HT-29 (cell line): Measurements from ENCODE around the gene CCDC141. TPM values are rescaled to one million over a fixed set of nuclear protein-coding genes. Genes with fewer than 3 reads are reported as not detected.

Experiments used
- DNase-seq: peaks from one replicate; pipeline ENCODE4 v3.0.0-alpha.2; 2015; ENCODE audit warnings: low spot score
- total RNA-seq: library from RNA; depleted of rRNA; stranded (reverse); fragments of >200 nt; shearing (Covaris generic); gene quantifications from 2 replicates; pipeline ENCODE4 v1.2.3, GENCODE V29; 2014

The CCDC141 gene
- total RNA-seq, 1 experiment from 2014 or later = not detected

DNA sequence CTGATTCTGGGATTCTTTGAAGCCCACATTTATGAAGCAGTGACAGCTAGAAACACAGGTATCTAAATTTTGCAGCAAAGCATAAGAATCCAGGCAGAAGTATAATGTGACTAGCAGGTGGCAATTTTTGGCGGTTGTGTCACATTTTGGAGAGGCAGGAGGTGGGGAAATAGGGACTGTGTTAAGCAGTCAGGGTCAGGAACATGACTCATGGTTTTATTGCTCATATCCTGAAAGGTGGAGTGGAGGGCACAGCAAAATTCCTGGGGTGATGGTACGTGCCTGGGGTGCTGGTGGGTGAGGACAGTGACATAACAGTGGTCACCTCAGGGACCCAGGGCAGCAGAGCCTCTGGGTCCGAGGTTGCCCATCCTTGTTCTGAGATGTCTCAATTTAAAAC, 179.2 kb downstream of the CCDC141 start:
- peak; percentile 9 for DNase-seq

DNA sequence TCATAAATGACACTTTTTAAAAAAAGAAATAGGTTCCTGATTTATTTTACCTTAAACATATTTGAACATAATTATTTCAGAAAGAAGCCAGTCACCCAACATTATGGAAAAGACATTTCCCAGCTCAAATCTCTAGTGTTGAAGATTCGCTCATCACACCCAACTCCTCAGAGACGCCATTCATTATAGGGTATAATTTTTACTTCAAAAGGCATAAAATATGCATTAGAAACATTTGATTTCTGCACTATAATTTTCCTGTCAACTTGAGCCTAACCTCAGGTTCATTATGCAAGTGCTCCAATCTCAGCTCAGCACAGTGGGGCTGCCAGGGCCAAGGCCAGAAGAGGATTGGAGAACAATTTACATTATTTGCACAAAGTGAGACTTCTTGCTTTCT, 183.9 kb downstream of the CCDC141 start:
- no peak for DNase-seq

- DNase-seq = no peak
Observed at GRCh38 chr2:178865146-178865936, 184.6 kb downstream of the CCDC141 start.

DNA sequence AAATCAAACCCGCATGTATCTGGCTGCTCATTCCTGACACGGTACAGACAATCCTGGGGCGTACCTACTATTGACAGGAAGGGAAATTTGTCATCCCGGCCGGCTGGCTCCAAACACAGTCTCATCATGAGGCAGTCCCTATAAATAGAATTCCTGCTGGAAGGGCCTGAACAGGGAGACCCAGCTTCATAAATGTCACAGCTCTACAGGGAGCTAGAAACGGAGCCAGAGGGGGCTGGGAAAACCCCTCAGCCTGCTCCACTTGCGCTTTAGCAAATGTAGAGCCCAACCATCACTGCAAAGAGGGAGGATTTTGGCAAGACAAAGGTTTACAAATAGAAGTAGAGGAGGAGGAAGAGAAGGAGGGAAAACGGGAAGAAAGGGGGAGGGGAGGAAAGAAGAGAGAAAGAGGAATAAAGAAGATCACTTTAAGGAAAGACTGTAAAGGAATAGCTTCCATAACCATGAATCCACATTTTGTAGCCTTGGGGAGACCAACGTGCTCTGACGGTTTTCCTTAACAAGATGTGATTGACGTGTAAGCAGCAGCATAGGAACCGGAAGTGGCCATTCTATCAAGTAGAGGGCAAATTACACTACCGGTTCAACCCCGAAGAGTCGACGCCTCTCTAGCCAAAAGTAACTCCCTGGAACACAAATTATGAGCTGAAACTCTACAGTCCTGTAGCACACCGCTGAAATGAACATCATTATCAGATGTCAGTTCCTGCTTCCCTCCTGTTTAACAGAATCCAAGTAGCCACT, 185.9 kb downstream of the CCDC141 start:
- no peak for DNase-seq

DNA sequence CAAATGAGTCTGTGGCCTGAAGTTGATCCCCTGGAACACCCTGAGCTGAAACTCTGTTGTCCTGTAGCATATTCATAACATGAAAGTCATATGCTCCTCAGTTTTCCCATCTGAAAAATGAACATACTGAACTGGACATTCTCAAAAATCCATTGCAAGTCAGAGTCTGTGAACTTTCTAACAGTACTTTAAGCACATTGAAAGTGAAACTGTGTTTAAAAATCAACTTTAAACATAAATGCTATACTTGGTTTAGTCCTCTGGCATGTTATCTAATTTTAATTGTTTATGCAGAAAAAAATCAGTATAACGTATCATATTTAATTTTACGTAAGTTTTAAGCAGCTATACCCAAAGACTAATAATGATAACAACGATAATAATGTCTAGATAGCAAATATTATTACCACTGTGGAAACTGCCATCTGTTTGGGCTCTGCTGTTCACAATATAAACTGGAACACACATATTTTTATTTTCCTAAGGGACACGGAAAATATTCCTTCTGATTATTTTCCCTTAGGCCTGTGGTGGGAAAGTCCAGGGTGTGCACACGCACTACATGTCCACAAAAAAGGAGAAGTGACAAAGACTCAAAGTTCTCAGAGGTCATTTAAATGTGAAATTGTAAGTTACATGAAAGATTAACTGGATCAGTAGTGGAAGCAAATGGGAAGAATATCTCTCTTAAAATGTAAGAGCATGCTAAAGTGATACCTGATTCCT, 186.6 kb downstream of the CCDC141 start:
- no peak for DNase-seq

DNA sequence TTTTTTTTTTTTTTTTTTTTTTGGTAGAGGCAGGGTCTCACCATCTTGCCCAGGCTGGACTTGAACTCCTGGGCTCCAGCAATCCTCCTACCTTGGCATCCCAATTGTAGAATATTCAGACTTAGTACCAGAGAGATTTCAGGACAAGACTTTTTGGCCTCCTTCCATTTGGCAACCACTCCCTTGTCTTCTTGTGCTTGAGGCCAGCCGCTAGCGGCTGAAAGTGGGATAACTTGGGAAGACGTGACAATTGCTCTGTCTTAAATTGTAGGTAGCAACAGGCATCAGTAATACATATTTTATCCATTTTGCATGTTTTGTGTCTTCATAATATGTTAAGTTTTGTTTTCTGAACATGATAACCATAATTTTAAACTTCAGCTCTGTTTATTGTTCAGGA, 189.4 kb downstream of the CCDC141 start:
- DNase-seq = no peak

DNA sequence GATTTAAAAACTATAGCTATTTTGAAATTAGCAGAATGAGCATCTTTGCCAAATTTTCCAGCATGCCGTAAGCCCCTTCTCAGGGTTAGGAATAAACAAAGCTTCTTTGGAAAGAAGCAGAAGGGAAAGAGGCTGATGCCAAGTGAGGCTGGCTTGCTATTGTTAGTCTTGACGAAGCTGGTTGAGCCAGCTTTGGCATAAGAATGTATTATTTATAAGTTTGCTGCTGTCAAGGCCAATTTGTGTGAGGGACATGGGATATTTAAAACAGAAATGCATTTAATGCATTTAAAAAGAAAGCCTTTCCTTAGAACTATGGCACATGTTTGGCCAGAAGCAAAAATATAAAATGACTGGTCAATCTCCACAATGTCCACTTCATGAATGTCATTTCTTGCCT, 190.2 kb downstream of the CCDC141 start:
- no peak for DNase-seq

- DNase-seq = no peak
Observed at GRCh38 chr2:178858896-178859625, 190.9 kb downstream of the CCDC141 start.

GRCh38 chr2:178855151-178855550, 194.8 kb downstream of the CCDC141 start:
- DNase-seq = no peak

GRCh38 chr2:178848335-178848734, 201.6 kb downstream of the CCDC141 start:
- no peak for DNase-seq

DNA sequence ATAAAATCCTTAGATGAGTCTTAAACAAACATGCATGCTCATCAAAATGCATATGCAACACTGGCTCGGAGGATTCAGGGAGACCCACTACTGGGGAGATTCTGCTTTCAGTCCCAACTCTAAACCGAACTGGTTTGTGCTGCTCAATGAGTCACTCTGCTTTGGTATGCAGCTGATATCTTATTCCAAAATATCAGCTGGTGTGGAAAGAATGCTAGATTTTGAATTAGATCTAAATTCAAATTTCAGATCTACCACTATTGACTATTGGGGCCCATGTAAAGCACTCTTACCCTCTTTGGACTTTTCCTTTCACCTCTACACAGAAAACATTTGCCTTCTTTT, 203.5 kb downstream of the CCDC141 start:
- DNase-seq = no peak

DNA sequence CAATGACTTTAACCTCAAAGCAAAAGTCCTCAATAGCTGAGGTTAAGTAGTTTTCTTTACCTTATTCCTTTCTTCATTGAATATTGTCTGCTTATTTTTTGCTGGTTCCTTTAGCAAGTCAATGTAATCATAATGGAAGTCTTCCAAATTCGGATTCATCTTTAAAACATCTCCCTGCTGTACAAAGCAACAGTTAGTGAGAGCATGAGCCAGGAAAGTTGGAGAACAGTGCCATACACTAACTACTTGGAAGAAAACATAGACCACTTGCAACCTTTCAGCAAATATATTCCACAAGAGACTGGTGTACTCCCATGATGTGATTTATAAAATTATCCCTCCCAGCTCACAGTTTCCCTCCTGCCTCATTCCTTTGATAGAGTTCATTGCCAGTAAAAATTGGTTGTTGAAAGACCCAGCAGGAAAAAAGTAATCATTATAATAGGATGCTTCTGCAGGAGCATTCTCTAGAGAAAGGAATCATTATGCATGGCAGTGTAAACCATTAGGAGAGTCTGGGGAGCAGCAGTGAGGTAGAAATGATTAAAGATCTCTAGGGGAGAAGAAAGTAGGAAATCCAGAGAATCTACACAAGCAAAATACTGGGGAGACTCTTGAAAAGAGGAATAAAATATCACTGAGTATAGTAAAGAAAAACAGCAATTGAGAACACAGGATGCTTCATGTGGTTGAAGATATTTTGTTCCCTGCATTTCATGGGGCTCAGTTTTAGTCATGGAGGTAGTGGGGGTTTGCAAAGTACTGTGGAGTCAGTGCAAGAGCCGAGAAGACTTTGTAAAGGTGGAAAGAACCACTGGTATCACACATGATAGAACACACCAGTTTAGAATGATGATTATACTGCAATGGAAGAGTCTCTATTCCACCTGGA, 204.1 kb downstream of the CCDC141 start:
- DNase-seq = no peak

- no peak for DNase-seq
Observed at GRCh38 chr2:178844701-178845100, 205.2 kb downstream of the CCDC141 start.

- DNase-seq = no peak
Observed at GRCh38 chr2:178844269-178844668, 205.7 kb downstream of the CCDC141 start.

DNA sequence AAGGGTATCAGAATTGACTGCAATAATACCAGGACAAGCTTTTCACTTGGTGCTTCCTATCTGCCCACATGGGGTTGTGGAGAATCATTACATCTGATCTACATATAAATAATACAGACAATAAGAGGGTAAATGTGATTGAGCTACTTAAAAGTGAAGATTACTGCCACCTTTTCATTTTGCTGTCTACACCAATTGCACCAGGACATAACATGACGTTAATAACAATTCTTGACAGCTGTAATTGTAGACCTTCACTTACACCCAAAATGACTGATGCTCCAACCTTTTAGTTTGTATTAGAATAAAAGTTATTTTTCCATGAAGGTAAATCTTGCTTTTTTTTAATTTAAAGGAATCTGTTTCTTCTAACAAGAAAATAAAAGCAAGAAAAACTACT, 206.2 kb downstream of the CCDC141 start:
- no peak for DNase-seq

DNA sequence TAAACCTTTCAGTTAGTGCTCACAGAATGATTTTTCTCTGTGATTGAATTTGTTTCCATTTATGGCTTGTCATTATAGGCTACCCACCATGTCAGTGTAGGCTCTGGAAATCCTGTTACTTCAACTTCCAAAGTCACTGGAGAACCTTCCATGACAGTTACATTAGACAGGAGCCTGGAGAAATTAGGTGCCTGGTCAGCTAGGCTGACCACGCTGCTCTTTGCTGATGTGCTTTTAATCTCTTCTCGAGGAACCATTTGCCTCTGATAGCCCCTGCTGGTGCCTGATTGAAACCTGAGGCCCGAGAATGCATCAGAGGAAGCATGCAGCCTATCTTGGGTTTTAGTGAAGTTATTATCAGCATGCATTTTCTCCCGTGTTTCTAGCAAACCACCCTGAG, 213.1 kb downstream of the CCDC141 start:
- DNase-seq = no peak

GRCh38 chr2:178834086-178834485, 215.9 kb downstream of the CCDC141 start:
- no peak for DNase-seq

- no peak for DNase-seq
Observed at GRCh38 chr2:178833382-178833781, 216.6 kb downstream of the CCDC141 start.

DNA sequence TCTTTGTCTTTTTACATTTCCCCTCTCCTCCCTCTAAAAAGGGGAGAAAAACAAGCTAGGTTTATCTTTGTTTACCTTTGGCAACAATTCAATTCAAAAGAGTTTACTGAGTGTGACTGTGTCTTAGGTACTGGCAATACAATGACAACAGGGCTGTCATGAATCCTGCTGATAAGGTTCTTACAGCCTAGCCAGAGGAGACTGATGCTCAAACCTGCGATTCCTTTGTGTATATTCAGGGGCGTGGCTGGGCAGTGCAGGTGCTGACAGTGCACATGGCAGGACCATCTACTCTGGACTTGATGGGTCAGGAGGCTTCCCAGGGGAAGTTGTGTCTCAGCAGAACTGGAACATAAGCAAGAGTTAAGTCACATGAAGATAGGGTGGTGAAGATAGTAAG, 219.5 kb downstream of the CCDC141 start:
- no peak for DNase-seq

- no peak for DNase-seq
Observed at GRCh38 chr2:178829981-178830380, 220.0 kb downstream of the CCDC141 start.
